H9 (cell line): ENCODE measurements around the gene BRD7. TPM values are rescaled to one million over a fixed set of nuclear protein-coding genes. Genes with fewer than 3 reads are reported as not detected.

Experiments
- DNase-seq: peaks from one replicate; pipeline ENCODE4 v3.0.0-alpha.2; 2017
- H2AFZ ChIP-seq: one replicate; pipeline ENCODE4 v1.6.1; 2013; ENCODE audit warnings: mild to moderate bottlenecking, low read length, control low read depth, moderate library complexity
- H2AK5ac ChIP-seq: 2 replicates; pipeline ENCODE4 v1.6.1; 2013; ENCODE audit warnings: low read length, control low read depth, mixed read lengths; ENCODE audit not compliant: insufficient read length
- H2BK120ac ChIP-seq: one replicate; pipeline ENCODE4 v1.6.1; 2013; ENCODE audit warnings: low read depth, mild to moderate bottlenecking, low read length, control low read depth, inconsistent platforms; ENCODE audit not compliant: poor library complexity, severe bottlenecking
- H2BK12ac ChIP-seq: 2 replicates; pipeline ENCODE4 v1.6.1; 2013; ENCODE audit warnings: low read length, control low read depth, mixed read lengths, low read depth; ENCODE audit not compliant: insufficient read length
- H2BK15ac ChIP-seq: 2 replicates; pipeline ENCODE4 v1.6.1; 2013; ENCODE audit warnings: low read depth, low read length, control low read depth
- H2BK20ac ChIP-seq: one replicate; pipeline ENCODE4 v1.6.1; 2013; ENCODE audit warnings: low read depth, mild to moderate bottlenecking, low read length, control low read depth, inconsistent platforms; ENCODE audit not compliant: poor library complexity, severe bottlenecking
- H2BK5ac ChIP-seq: 2 replicates; pipeline ENCODE4 v1.6.1; 2013; ENCODE audit warnings: low read length, control low read depth, mixed read lengths; ENCODE audit not compliant: insufficient read length
- H3K14ac ChIP-seq: 2 replicates; pipeline ENCODE4 v1.6.1; 2013; ENCODE audit warnings: low read length, control low read depth; ENCODE audit not compliant: insufficient read depth
- H3K18ac ChIP-seq: 2 replicates; pipeline ENCODE4 v1.6.1; 2013; ENCODE audit warnings: low read depth, mild to moderate bottlenecking, mixed read lengths, low read length, control low read depth; ENCODE audit not compliant: insufficient read length
- H3K23ac ChIP-seq: 2 replicates; pipeline ENCODE4 v1.6.1; 2013; ENCODE audit warnings: low read length, control low read depth, mixed read lengths, low read depth; ENCODE audit not compliant: insufficient read length
- H3K23me2 ChIP-seq: 2 replicates; pipeline ENCODE4 v1.6.1; 2013; ENCODE audit warnings: low read depth, mild to moderate bottlenecking, mixed read lengths, low read length, control low read depth; ENCODE audit not compliant: insufficient read length, poor library complexity, severe bottlenecking
- H3K27ac ChIP-seq: 2 replicates; pipeline ENCODE4 v1.5.1; 2013; ENCODE audit warnings: low read length, control low read depth, mixed read lengths, low read depth; ENCODE audit not compliant: insufficient read length
- H3K27me3 ChIP-seq: 2 replicates; pipeline ENCODE4 v1.6.1; 2013; ENCODE audit warnings: low read length, control low read depth, inconsistent platforms; ENCODE audit not compliant: insufficient read depth
- H3K4ac ChIP-seq: 2 replicates; pipeline ENCODE4 v1.6.1; 2013; ENCODE audit warnings: low read depth, mild to moderate bottlenecking, control low read depth, inconsistent platforms, low read length, moderate library complexity
- H3K4me1 ChIP-seq: 2 replicates; pipeline ENCODE4 v1.6.1; 2013; ENCODE audit warnings: low read length, control low read depth, inconsistent platforms; ENCODE audit not compliant: insufficient read depth
- H3K4me2 ChIP-seq: 2 replicates; pipeline ENCODE4 v1.6.1; 2013; ENCODE audit warnings: low read length, control low read depth, mixed read lengths; ENCODE audit not compliant: insufficient read length, insufficient read depth
- H3K56ac ChIP-seq: 2 replicates; pipeline ENCODE4 v1.6.1; 2013; ENCODE audit warnings: low read depth, mild to moderate bottlenecking, mixed read lengths, low read length, control low read depth; ENCODE audit not compliant: insufficient read length
- H3K79me1 ChIP-seq: 2 replicates; pipeline ENCODE4 v1.6.1; 2013; ENCODE audit warnings: low read depth, mild to moderate bottlenecking, moderate library complexity, low read length, control low read depth, inconsistent platforms; ENCODE audit not compliant: insufficient read depth, poor library complexity, severe bottlenecking
- H3K79me2 ChIP-seq: 2 replicates; pipeline ENCODE4 v1.6.1; 2013; ENCODE audit warnings: low read length, control low read depth, inconsistent platforms; ENCODE audit not compliant: insufficient read depth
- H3K9ac ChIP-seq: 2 replicates; pipeline ENCODE4 v1.6.1; 2013; ENCODE audit warnings: low read length, control low read depth, mixed read lengths; ENCODE audit not compliant: insufficient read length; ENCODE audit errors: extremely low read depth
- H3K9me3 ChIP-seq: one replicate; pipeline ENCODE4 v1.6.1; 2013; ENCODE audit warnings: low read depth, low read length, inconsistent platforms; ENCODE audit not compliant: control insufficient read depth
- H3T11ph ChIP-seq: one replicate; pipeline ENCODE4 v1.6.1; 2013; ENCODE audit warnings: mild to moderate bottlenecking, low read length, control low read depth, inconsistent platforms
- H4K20me1 ChIP-seq: one replicate; pipeline ENCODE4 v1.6.1; 2013; ENCODE audit not compliant: control insufficient read depth, insufficient read length, insufficient read depth
- H4K5ac ChIP-seq: 2 replicates; pipeline ENCODE4 v1.6.1; 2013; ENCODE audit warnings: low read depth, mild to moderate bottlenecking, mixed read lengths, low read length, control low read depth; ENCODE audit not compliant: insufficient read length
- H4K8ac ChIP-seq: replicated peaks from 2 replicates; pipeline ENCODE4 v1.6.1; 2013; ENCODE audit warnings: low read length, control low read depth, mixed read lengths, low read depth; ENCODE audit not compliant: insufficient read length
- H4K91ac ChIP-seq: 2 replicates; pipeline ENCODE4 v1.6.1; 2013; ENCODE audit warnings: low read depth, mild to moderate bottlenecking, moderate library complexity, mixed read lengths, low read length, control low read depth; ENCODE audit not compliant: insufficient read length
- H3K27ac Mint-ChIP-seq, 3 experiments: 2 replicates in 2 of 3; 3 replicates in 1 of 3; pipeline ENCODE4 v1.8.0; 2020 to 2021; ENCODE audit warnings: mixed read lengths in 3 of 3, mild to moderate bottlenecking in 1 of 3, moderate library complexity in 1 of 3
- H3K27me3 Mint-ChIP-seq: 2 replicates; pipeline ENCODE4 v1.8.0; 2021; ENCODE audit warnings: low read depth, mild to moderate bottlenecking, moderate library complexity, mixed read lengths
- H3K36me3 Mint-ChIP-seq, 3 experiments: 2 replicates in 2 of 3; 3 replicates in 1 of 3; pipeline ENCODE4 v1.8.0; 2020 to 2021; ENCODE audit warnings: low read depth in 3 of 3, mixed read lengths in 3 of 3; ENCODE audit not compliant: insufficient read depth in 1 of 3
- H3K4me1 Mint-ChIP-seq, 2 experiments: 2 replicates each; pipeline ENCODE4 v1.8.0; 2020; ENCODE audit warnings: mixed read lengths in 2 of 2
- H3K4me3 Mint-ChIP-seq, 2 experiments: 2 replicates in 1 of 2; 3 replicates in 1 of 2; pipeline ENCODE4 v1.8.0; 2020 to 2021; ENCODE audit warnings: mild to moderate bottlenecking in 2 of 2, mixed read lengths in 2 of 2, moderate library complexity in 1 of 2
- H3K9me3 Mint-ChIP-seq, 2 experiments: 2 replicates in 1 of 2; 3 replicates in 1 of 2; pipeline ENCODE4 v1.8.0; 2020; ENCODE audit warnings: mild to moderate bottlenecking in 2 of 2, mixed read lengths in 2 of 2, moderate library complexity in 1 of 2
- WGBS: extraction: QIAGEN DNeasy Blood & Tissue Kit; methylation state at CpG from one replicate; pipeline ENCODE4 v1.1.7; 2013; ENCODE audit warnings: missing lambda C conversion rate, low lambda C conversion rate, mixed read lengths; ENCODE audit not compliant: insufficient read length; ENCODE audit errors: extremely low coverage; 5-methylcytosine and 5-hydroxymethylcytosine counted together
- total RNA-seq: library from RNA; stranded (reverse); gene quantifications from 2 replicates; pipeline ENCODE4 v1.2.1, GENCODE V29; 2021
- TF ChIP-seq, protein P1 (sequence below): fragments of 200-600 bp; sonication (generic); conservative IDR thresholded peaks from 3 replicates; pipeline ENCODE4 v1.8.0; 2021; ENCODE audit warnings: antibody characterized with exemption, mild to moderate bottlenecking

BRD7 gene
- total RNA-seq, 1 experiment from 2014 or later: 112 TPM

DNA sequence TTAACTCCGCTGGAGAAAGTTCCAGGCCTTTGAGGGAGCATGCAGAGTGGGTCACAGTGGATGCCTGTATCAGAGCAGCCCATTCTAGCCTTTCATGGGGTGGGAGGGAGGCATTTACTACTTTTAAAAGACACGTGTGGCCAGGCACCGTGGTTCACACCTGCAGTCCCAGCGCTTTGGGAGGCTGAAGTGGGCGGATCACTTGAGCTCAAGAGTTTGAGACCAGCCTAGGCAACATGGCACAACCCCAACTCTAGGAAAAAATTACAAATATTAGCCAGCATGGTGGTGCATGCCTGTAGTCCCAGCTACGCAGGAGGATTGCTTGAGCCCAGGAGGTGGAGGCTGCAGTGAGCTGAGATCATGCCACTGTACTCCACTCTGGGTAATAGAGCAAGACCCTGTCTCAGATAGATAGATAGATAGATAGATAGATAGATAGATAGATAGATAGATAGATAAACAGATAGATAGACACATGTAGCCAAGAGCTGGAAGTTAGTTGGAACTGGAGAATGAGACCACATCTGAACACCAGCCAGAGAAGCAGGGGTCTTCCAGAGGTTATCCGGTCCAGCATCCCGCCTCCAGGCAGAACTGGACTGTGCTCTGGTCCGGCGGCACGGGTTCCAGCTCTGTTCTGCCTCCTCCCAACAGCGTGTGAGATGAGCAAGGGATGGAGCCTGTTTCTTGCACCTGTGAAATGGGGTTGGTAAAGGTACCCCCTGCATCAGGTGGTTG is 98.8 kb downstream of the BRD7 start:
- H3K4ac ChIP-seq: no peak overlapping the region
- no peaks in the 10 kb centered on the region for H3K79me1 ChIP-seq
- no peak overlapping the region for H2BK120ac ChIP-seq
- H3K9ac ChIP-seq: no peak overlapping the region
- no peak overlapping the region for H4K91ac ChIP-seq
- H3K14ac ChIP-seq: no peak overlapping the region
- TF ChIP-seq, protein P1, sequence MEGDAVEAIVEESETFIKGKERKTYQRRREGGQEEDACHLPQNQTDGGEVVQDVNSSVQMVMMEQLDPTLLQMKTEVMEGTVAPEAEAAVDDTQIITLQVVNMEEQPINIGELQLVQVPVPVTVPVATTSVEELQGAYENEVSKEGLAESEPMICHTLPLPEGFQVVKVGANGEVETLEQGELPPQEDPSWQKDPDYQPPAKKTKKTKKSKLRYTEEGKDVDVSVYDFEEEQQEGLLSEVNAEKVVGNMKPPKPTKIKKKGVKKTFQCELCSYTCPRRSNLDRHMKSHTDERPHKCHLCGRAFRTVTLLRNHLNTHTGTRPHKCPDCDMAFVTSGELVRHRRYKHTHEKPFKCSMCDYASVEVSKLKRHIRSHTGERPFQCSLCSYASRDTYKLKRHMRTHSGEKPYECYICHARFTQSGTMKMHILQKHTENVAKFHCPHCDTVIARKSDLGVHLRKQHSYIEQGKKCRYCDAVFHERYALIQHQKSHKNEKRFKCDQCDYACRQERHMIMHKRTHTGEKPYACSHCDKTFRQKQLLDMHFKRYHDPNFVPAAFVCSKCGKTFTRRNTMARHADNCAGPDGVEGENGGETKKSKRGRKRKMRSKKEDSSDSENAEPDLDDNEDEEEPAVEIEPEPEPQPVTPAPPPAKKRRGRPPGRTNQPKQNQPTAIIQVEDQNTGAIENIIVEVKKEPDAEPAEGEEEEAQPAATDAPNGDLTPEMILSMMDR: no peak
- H2BK12ac ChIP-seq: no peak overlapping the region
- H3K4me2 ChIP-seq: no peak overlapping the region
- H3K4me3 Mint-ChIP-seq: no peak overlapping the region
- WGBS: no CpG with 5 or more reads among the region's 12 CpGs
- H3K23ac ChIP-seq: no peak overlapping the region
- H3K27me3 Mint-ChIP-seq: no peaks in the 10 kb centered on the region; the same call in 1 of the 2 replicates
- H3K9me3 Mint-ChIP-seq: peaks cover 0 to 2% of the 10 kb centered on the region in 2 experiments; a peak in 2 of 5 replicates
- H3K27me3 ChIP-seq: no peaks in the 10 kb centered on the region
- no peak for DNase-seq
- H3K27ac Mint-ChIP-seq: no peak overlapping the region; a peak in 1 of 7 replicates
- H2AK5ac ChIP-seq: no peak overlapping the region
- H3K9me3 ChIP-seq: no peaks in the 10 kb centered on the region
- peaks cover 2% of the 10 kb centered on the region; the same call in 1 of the 2 replicates for H3K4me1 ChIP-seq
- no peak overlapping the region for H2BK5ac ChIP-seq
- no peak overlapping the region for H2BK20ac ChIP-seq
- H3K79me2 ChIP-seq: no peaks in the 10 kb centered on the region
- H4K5ac ChIP-seq: no peak overlapping the region
- H3K23me2 ChIP-seq: no peaks in the 10 kb centered on the region
- no peaks in the 10 kb centered on the region for H4K20me1 ChIP-seq
- H4K8ac ChIP-seq: no peak overlapping the region
- H3T11ph ChIP-seq: no peak overlapping the region
- H3K4me1 Mint-ChIP-seq: peaks cover 6 to 28% of the 10 kb centered on the region in 2 experiments; a peak in 3 of 4 replicates
- H3K56ac ChIP-seq: no peak overlapping the region
- H3K36me3 Mint-ChIP-seq: no peaks in the 10 kb centered on the region
- H3K18ac ChIP-seq: no peak overlapping the region
- H2AFZ ChIP-seq: no peak overlapping the region
- H3K27ac ChIP-seq: no peak overlapping the region
- no peak overlapping the region for H2BK15ac ChIP-seq
